ENCODE data around the gene MAP2K1.

GRCh38 chr15:66412220-66412619 lies 25.5 kb downstream of the MAP2K1 start:
- TF ChIP-seq CTCF (IDR thresholded peaks at IDR 0.05; ENCODE audit: poor library complexity) (no peak), EZH2 (IDR thresholded peaks at IDR 0.05; ENCODE audit: borderline replicate concordance) (no peak)

Data from hepatocyte (in vitro differentiated cells).